A673 (cell line): ENCODE data around the gene HMX1.

Experiments used
- EZH2 ChIP-seq: fragments of 200-600 bp; sonication (generic); IDR thresholded peaks from 2 replicates; pipeline ENCODE4 v1.6.1; 2017; ENCODE audit warnings: borderline replicate concordance, low read depth, mild to moderate bottlenecking, mixed read lengths, antibody characterized with exemption, low read length; ENCODE audit not compliant: poor library complexity, severe bottlenecking
- TF ChIP-seq, protein P1 (sequence below): fragments of 300-800, 200-600 bp; sonication (generic); conservative IDR thresholded peaks from 2 replicates; pipeline ENCODE4 v1.5.1; 2017; ENCODE audit warnings: low read depth, mild to moderate bottlenecking, antibody characterized with exemption, low read length, moderate library complexity, mixed read lengths

DNA sequence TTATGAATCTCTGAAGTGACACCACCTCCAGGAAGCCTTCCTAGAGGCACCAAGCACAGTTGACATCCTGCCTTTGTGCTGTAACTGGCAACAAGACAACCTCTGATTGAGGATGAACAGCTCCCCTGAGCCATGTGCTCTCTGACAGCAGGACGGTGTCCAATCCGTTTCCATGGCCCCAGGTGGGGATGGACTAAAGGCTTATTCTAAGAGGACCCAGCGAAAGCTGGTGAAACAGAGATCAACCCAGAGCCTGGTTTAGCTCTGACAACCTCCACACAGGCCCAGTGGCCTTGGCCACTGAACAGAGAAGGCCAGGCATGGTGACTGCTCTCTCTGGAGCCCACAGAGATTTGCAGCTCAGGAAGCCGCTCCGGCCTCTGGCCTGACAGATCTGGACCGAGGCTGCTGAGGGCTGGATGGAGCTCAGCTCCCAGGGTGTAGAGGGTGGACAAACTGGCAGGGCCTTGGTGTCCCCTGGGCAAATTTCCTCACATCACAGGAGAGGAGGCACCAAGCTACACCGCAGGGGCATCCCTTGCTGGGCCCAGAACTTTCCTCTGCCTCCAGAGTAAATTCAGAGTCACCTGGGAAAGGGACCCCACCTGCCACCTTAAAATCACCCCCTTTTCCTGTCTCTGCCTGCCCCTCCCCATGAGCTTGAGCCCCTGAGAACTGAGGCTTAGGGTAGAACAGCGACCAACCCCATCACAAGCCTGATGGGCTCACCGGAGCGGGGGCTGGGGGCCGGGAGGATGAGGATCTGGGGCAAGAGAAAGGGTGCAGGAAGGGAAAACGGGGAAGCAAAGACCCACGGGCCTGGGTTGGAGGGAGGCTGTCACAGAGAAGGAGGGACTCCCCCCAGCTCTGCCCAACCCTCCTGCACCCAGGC is 40.2 kb downstream of the HMX1 start:
- TF ChIP-seq, protein P1, sequence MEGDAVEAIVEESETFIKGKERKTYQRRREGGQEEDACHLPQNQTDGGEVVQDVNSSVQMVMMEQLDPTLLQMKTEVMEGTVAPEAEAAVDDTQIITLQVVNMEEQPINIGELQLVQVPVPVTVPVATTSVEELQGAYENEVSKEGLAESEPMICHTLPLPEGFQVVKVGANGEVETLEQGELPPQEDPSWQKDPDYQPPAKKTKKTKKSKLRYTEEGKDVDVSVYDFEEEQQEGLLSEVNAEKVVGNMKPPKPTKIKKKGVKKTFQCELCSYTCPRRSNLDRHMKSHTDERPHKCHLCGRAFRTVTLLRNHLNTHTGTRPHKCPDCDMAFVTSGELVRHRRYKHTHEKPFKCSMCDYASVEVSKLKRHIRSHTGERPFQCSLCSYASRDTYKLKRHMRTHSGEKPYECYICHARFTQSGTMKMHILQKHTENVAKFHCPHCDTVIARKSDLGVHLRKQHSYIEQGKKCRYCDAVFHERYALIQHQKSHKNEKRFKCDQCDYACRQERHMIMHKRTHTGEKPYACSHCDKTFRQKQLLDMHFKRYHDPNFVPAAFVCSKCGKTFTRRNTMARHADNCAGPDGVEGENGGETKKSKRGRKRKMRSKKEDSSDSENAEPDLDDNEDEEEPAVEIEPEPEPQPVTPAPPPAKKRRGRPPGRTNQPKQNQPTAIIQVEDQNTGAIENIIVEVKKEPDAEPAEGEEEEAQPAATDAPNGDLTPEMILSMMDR, result no peak
- TF ChIP-seq EZH2, result no peak
